NCI-H1694 treated with DMSO at 0.1 percent for 48 hours (cell line): ENCODE data around the gene OR52E8.

Experiments
- DNase-seq: peaks from one replicate; lab custom pipeline; 2025; lab: John Stamatoyannopoulos, UW

Gene OR52E8

DNA sequence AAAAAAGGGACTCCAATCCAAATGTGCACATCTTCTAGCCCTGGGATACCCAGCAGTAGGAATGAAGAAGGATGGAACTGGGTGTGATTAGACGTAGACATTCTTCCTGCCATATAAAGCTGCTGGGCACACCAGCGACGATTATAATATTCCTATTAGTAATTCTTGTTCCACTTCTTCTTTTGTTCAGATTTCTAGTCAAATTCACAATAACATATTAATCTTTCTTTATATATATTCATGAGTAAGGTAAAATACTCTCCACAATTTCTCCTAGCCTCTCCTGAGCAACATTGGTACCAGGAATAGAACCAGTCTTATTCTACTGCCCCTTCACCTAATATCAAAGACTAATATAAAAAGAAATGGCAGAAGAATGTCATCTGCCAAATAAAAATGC is at the start of gene OR52E8:
Gene OR52E8, minus strand, starts transcription at position 101 of the 400 bp plus-strand sequence. Its CDS starts 0 bp downstream, at position 101.
- DNase-seq: no peak

DNA sequence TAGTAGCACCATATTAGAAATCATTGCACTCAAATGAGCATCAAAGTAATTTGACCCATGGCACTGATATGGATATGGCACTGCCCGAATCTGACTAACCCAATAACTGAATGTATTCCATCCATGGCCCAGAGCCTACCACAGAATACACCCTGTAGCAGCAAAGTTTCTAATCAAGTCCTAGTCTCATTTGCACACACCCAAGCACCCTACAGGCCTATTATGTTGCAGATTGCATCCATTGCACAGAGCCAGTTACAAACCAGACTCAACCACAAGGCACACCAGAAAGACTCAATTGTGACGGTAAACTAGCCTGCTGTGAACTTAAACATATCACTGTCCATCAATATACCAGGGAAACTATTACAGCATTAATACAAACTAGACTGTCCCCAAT is 42.0 kb upstream of the OR52E8 start:
- DNase-seq: no peak

DNA sequence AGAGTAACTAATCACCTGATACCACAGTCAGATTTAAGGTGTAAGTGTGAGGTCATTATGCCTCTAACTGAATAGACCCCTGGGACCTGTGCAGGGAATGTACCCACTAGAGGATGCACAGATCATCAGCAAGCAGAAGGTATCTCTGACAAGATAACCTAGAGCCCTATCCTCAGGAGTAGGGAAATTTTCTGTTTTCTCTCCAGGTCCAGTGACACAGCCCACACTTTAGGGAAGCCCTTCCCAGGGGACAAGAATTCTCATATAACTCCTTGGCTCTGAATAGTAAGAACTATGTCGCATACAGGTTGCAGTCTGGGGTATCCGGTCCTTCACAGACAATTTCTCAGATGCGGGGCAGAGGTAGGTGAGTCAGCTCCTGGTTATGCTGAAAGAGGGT is 35.4 kb upstream of the OR52E8 start, which contains the start of gene OR52E5:
Gene OR52E5, plus strand, starts transcription at position 301 of the 400 bp plus-strand sequence. CDS start 7,569 bp downstream, outside the sequence.
- no peak for DNase-seq

- peak; percentile 13 for DNase-seq
Observed at GRCh38 chr11:5891216-5891800, 33.8 kb upstream of the OR52E8 start.

DNA sequence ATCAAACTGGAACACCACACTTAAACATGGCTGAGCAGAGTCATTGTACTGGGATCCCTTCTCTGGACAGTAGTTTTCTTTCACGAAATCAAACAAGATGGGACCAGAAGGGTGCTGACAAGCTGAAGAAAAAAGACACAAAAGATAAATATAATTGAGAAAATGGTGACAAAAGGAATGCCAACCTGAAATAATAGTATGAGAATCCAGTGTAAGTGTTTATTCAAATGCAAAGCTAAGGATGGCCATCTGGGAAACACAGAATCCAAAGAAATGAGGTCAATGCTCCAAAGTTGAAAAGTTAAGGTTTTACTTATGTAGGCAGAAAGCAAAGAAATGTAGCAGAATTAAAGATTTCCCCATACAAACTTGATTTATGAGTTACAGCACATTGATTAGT is 30.2 kb upstream of the OR52E8 start:
- DNase-seq: no peak

GRCh38 chr11:5887172-5887571 is 29.7 kb upstream of the OR52E8 start:
- no peak for DNase-seq

DNA sequence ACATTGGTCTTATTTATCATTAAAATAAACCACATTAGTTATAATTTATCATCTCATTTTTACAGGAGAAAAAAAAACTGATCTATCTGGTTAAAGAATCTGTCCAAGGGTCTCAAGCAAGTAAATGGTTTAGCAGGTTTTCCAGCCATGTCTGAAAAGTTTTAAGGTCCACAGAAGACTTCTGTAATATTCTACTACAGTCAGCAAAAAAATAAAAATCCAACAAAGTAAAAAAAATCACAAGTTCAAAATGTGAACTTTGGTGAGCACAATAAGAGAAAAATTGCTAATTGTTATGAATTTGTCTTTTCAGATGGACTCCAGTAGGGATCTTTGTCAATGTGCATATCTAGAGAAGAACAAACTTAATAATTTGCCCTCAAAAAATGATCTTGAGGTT is 24.3 kb upstream of the OR52E8 start:
- DNase-seq: no peak

GRCh38 chr11:5880329-5880728 is 22.8 kb upstream of the OR52E8 start, which contains the start of gene OR52E4:
Gene OR52E4, plus strand, starts transcription at chr11:5880629. Its CDS starts 3,664 bp downstream, at chr11:5884293.
- DNase-seq: no peak

GRCh38 chr11:5878564-5878963 is 21.1 kb upstream of the OR52E8 start:
- no peak for DNase-seq

DNA sequence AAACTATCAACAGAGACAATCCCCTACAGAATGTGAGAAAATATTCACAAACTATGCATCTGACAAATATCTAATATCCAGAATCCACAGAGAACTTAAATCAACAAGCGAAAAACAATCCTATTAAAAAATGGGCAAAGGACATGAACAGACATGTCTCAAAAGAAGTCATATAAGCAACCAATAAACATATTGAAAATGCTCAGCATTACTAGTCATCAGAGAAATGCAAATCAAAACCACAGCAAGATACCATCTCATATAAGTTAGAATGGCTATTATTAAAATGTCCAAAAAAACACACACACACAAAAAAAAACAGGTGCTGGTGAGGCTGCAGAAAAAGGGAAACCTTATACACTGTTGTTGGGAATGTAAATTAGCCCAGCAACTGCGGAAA is 8.3 kb upstream of the OR52E8 start:
- no peak for DNase-seq

GRCh38 chr11:5851002-5851401 is 6.5 kb downstream of the OR52E8 start:
- no peak for DNase-seq

DNA sequence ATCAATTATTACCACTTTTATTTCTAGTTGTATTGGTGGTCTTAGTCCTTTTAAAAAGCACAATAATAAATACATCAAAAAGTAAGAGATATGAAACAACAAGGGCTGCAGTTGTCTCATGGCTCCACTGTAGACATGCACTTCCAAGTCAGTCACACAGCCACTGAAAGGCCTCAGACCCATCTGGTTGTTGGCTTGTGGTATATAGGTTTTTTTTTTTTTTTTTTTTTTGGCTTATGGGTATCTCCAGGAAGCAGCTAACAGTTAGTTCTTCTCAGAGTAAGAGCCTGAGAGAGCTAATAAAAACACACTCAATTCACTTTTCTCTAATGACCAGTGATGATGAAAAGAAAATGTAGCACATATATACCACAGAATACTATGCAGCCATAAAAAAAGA is 9.8 kb downstream of the OR52E8 start:
- no peak for DNase-seq

DNA sequence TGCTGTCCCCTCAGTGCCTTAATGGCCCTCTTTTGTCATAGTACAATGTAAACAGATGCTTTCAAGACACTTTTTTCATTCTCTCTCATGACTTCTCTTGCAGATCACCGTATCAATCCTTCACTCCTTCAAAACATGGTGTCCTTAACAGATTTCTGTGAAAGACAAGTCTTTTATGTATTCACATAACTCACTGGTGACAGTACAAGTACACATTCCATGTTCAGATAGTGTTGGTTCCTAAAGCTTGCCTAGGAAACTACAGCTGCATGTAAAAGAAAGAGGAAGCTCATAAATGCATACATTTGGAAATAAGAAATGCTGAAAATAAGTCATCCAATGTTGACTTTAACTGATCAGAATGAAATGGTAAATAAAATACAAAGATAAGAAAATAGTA is 10.8 kb downstream of the OR52E8 start:
- no peak for DNase-seq

DNA sequence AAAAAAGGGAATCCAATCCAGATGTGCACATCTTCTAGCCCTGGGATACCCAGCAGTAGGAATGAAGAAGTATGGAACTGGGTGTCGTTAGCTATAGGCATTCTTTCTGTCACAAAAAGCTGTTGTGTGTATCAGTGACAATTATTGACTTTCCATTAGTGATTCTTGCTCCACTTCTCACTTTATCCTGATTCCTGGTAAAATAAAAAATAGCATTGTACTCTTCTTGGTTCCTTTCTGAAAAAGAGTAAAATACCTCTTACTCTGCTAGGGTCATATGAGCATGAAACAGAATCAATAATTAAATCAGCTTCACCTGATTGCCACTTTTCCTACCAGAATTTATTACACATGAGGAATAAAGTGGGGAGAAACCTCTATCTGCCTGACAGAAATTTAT is 15.7 kb downstream of the OR52E8 start, which contains the start of gene OR52E6:
Gene OR52E6, minus strand, starts transcription at position 101 of the 400 bp plus-strand sequence. Its CDS starts 0 bp downstream, at position 101.
- no peak for DNase-seq

- DNase-seq: no peak
Observed at GRCh38 chr11:5837695-5838094, 19.8 kb downstream of the OR52E8 start.

- DNase-seq: no peak
Observed at GRCh38 chr11:5833446-5833845, 24.0 kb downstream of the OR52E8 start.

- no peak for DNase-seq
Observed at GRCh38 chr11:5831196-5831829, 26.2 kb downstream of the OR52E8 start.

DNA sequence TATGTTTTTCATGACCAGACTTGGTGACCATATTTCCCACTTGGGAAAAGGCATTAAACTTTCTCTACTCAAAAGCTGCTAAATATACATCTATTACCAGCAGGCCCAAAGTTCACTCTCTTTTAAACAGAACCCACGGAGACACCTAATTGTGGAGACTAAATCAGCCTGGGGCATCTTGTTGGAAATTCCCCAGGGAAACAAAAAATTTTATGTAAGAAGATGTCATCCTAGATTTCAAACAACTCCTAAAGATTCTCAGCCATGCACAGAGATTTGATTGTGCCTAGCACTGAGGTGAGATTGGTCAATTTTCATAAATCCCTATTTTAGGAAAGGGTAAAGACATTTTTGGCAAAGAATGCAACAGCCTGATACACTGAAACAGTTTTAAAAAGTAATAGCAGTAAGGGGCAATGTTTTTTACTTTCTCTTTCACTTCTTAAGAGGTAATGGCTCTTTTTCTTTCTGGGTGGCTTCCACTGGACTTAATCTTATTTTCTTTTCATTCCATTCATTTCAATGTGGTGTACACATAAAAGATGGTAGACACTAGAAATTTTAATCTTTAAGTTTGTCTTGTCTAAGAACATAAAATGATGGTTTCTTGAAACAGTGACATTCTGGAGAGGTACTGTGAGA is 39.1 kb downstream of the OR52E8 start:
- no peak for DNase-seq

DNA sequence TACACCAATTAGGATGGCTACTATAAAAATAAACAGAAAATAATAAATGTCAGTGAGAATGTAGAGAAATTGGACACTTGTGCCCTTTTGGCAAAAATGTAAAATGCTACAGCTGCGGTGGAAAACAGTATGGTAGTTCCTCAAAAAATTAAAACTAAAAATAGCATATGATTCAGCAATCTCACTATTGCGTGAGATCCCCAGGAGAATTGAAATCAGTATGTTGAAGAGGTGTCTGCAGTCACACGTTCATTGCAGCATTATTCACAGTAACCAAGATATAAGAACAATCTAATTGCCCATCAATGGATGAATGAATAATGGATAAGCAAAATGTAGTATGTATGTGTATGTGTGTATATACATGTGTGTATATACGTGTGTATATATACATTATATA is 42.0 kb downstream of the OR52E8 start:
- DNase-seq: no peak

DNA sequence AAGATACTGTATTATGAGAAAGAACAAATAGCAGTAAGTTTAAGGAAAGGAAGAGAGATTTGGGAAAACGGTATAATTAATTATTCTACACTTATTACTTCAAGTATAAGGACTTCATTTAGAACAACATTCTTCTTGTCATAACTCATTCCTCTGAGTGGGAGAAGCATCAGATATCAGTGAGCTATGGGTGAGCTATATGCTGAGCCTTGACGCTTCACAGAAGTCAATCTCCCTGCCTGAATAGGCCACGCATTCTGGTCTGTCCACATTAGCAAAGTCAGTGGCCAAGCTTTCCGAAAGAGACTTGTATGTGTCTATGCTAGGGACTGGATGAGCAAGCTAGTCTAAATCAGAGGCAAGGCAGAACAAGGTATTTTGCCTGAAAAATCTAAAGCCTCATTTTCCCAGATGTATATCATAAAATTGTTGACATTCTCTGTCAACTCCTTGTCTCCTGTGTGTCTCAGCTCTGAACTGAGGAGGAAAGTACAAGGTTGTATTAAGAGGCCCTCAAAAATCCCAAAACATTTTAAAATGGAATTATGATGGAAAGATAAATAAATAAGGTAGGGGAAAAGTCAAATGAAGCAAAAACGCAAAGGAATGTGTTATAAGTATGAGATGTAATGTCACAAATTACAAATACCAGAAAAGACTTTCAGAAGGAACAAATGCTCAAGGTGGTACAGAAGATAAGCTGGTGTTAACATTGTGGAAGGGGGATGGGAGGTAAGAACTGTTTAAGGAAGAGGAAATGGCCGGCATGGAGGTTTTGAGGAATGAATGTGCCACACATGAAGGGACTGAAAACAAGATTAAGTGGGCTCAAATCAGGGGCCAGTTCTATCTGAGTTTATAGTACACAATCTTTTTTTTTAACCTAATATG is 47.3 kb downstream of the OR52E8 start:
- no peak for DNase-seq

- no peak for DNase-seq
Observed at GRCh38 chr11:5809122-5809519, 48.4 kb downstream of the OR52E8 start.

GRCh38 chr11:5808500-5809121 is 48.9 kb downstream of the OR52E8 start, which contains the start of gene OR52N2:
Gene OR52N2, plus strand, starts transcription at chr11:5808924. Its CDS starts 11,412 bp downstream, at chr11:5820336.
- peak; percentile 31 for DNase-seq
